H1 (cell line): Measurements from ENCODE around the gene APOA1. TPM values are rescaled to one million over a fixed set of nuclear protein-coding genes. Genes with fewer than 3 reads are reported as not detected.

Experiments
- ATF2 ChIP-seq: IDR thresholded peaks from 2 replicates; pipeline ENCODE4 v1.6.1; 2012; ENCODE audit warnings: low read length, inconsistent platforms
- BCL11A ChIP-seq, 2 experiments: IDR thresholded peaks; one replicate each; pipeline ENCODE4 v1.6.1; 2011; ENCODE audit warnings: low read depth in 2 of 2, low read length in 2 of 2, mild to moderate bottlenecking in 2 of 2
- EP300 ChIP-seq, 2 experiments: IDR thresholded peaks; 1 replicate in 1 of 2; 2 replicates in 1 of 2; pipeline ENCODE4 v1.6.1; 2011 to 2012; ENCODE audit warnings: low read depth in 2 of 2, low read length in 2 of 2, mild to moderate bottlenecking in 2 of 2, borderline replicate concordance in 1 of 2, inconsistent platforms in 1 of 2, moderate library complexity in 1 of 2
- SP1 ChIP-seq: IDR thresholded peaks from 2 replicates; pipeline ENCODE4 v1.6.1; 2011; ENCODE audit warnings: low read depth, low read length
- polyA plus RNA-seq, 7 experiments: library from polyadenylated mRNA; depleted of rRNA in 3 of 7; stranded (reverse) in 5 of 7; unstranded in 2 of 7; fragments of >200 nt in 5 of 7; fragments of 200-250 nt in 2 of 7; gene quantifications; 1 replicate in 5 of 7; 2 replicates in 1 of 7; 4 replicates in 1 of 7; pipeline versions ENCODE4 v1.2.1 to v1.2.3, GENCODE V29; 2011 to 2013; ENCODE audit warnings: missing spikeins in 2 of 7, mixed read lengths in 2 of 7
- total RNA-seq: library from RNA; stranded (reverse); fragmentation: NEBNext Ultra II Directional; extraction: Animal tissue kit (Norgen Biotek cat#: 25700); gene quantifications from 2 replicates; pipeline ENCODE4 v1.2.1, GENCODE V29; 2021
- TF ChIP-seq, protein P1 (sequence below), 3 experiments: IDR thresholded peaks; 1 replicate in 2 of 3; 2 replicates in 1 of 3; pipeline versions ENCODE4 v1.5.1 to v1.6.1; 2011; ENCODE audit warnings: low read length in 3 of 3, mild to moderate bottlenecking in 3 of 3, inconsistent platforms in 2 of 3, low read depth in 1 of 3, moderate library complexity in 1 of 3; ENCODE audit not compliant: insufficient read depth in 1 of 3; ENCODE audit errors: control extremely low read depth in 1 of 3
- TF ChIP-seq, protein P2 (sequence below): fragments of 300-600 bp; sonication (generic); IDR thresholded peaks from 2 replicates; pipeline ENCODE4 v1.7.1; 2012; ENCODE audit warnings: low read length, moderate library complexity, mild to moderate bottlenecking, inconsistent platforms; ENCODE audit not compliant: insufficient replicate concordance

APOA1 gene
- total and polyA plus RNA-seq, 2 of the 8 experiments (the other 6 are each of a cell fraction or from before 2014, with no cell fraction given): 0.80 TPM; not detected in 1

GRCh38 chr11:116814502-116814901, 22.9 kb downstream of the APOA1 start (continued):
- no peak for TF ChIP-seq ATF2
- no peak for TF ChIP-seq SP1
- TF ChIP-seq EP300 (IDR thresholded peaks at IDR 0.05; ENCODE audit: borderline replicate concordance in 1 of 2, low read depth in 2 of 2, low read length in 2 of 2): no peak
- no peak for TF ChIP-seq BCL11A (IDR thresholded peaks at IDR 0.05; ENCODE audit: low read depth in 2 of 2, low read length in 2 of 2)
- TF ChIP-seq, protein P1, sequence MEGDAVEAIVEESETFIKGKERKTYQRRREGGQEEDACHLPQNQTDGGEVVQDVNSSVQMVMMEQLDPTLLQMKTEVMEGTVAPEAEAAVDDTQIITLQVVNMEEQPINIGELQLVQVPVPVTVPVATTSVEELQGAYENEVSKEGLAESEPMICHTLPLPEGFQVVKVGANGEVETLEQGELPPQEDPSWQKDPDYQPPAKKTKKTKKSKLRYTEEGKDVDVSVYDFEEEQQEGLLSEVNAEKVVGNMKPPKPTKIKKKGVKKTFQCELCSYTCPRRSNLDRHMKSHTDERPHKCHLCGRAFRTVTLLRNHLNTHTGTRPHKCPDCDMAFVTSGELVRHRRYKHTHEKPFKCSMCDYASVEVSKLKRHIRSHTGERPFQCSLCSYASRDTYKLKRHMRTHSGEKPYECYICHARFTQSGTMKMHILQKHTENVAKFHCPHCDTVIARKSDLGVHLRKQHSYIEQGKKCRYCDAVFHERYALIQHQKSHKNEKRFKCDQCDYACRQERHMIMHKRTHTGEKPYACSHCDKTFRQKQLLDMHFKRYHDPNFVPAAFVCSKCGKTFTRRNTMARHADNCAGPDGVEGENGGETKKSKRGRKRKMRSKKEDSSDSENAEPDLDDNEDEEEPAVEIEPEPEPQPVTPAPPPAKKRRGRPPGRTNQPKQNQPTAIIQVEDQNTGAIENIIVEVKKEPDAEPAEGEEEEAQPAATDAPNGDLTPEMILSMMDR (IDR thresholded peaks at IDR 0.05; ENCODE audit: control extremely low read depth in 1 of 3, insufficient read depth in 1 of 3, low read depth in 1 of 3, low read length in 3 of 3): no peak
- TF ChIP-seq, protein P2, sequence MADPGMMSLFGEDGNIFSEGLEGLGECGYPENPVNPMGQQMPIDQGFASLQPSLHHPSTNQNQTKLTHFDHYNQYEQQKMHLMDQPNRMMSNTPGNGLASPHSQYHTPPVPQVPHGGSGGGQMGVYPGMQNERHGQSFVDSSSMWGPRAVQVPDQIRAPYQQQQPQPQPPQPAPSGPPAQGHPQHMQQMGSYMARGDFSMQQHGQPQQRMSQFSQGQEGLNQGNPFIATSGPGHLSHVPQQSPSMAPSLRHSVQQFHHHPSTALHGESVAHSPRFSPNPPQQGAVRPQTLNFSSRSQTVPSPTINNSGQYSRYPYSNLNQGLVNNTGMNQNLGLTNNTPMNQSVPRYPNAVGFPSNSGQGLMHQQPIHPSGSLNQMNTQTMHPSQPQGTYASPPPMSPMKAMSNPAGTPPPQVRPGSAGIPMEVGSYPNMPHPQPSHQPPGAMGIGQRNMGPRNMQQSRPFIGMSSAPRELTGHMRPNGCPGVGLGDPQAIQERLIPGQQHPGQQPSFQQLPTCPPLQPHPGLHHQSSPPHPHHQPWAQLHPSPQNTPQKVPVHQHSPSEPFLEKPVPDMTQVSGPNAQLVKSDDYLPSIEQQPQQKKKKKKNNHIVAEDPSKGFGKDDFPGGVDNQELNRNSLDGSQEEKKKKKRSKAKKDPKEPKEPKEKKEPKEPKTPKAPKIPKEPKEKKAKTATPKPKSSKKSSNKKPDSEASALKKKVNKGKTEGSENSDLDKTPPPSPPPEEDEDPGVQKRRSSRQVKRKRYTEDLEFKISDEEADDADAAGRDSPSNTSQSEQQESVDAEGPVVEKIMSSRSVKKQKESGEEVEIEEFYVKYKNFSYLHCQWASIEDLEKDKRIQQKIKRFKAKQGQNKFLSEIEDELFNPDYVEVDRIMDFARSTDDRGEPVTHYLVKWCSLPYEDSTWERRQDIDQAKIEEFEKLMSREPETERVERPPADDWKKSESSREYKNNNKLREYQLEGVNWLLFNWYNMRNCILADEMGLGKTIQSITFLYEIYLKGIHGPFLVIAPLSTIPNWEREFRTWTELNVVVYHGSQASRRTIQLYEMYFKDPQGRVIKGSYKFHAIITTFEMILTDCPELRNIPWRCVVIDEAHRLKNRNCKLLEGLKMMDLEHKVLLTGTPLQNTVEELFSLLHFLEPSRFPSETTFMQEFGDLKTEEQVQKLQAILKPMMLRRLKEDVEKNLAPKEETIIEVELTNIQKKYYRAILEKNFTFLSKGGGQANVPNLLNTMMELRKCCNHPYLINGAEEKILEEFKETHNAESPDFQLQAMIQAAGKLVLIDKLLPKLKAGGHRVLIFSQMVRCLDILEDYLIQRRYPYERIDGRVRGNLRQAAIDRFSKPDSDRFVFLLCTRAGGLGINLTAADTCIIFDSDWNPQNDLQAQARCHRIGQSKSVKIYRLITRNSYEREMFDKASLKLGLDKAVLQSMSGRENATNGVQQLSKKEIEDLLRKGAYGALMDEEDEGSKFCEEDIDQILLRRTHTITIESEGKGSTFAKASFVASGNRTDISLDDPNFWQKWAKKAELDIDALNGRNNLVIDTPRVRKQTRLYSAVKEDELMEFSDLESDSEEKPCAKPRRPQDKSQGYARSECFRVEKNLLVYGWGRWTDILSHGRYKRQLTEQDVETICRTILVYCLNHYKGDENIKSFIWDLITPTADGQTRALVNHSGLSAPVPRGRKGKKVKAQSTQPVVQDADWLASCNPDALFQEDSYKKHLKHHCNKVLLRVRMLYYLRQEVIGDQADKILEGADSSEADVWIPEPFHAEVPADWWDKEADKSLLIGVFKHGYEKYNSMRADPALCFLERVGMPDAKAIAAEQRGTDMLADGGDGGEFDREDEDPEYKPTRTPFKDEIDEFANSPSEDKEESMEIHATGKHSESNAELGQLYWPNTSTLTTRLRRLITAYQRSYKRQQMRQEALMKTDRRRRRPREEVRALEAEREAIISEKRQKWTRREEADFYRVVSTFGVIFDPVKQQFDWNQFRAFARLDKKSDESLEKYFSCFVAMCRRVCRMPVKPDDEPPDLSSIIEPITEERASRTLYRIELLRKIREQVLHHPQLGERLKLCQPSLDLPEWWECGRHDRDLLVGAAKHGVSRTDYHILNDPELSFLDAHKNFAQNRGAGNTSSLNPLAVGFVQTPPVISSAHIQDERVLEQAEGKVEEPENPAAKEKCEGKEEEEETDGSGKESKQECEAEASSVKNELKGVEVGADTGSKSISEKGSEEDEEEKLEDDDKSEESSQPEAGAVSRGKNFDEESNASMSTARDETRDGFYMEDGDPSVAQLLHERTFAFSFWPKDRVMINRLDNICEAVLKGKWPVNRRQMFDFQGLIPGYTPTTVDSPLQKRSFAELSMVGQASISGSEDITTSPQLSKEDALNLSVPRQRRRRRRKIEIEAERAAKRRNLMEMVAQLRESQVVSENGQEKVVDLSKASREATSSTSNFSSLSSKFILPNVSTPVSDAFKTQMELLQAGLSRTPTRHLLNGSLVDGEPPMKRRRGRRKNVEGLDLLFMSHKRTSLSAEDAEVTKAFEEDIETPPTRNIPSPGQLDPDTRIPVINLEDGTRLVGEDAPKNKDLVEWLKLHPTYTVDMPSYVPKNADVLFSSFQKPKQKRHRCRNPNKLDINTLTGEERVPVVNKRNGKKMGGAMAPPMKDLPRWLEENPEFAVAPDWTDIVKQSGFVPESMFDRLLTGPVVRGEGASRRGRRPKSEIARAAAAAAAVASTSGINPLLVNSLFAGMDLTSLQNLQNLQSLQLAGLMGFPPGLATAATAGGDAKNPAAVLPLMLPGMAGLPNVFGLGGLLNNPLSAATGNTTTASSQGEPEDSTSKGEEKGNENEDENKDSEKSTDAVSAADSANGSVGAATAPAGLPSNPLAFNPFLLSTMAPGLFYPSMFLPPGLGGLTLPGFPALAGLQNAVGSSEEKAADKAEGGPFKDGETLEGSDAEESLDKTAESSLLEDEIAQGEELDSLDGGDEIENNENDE: no peak
